Activated naive CD4-positive, alpha-beta T cell treated with anti-CD3 and anti-CD28 coated beads, Interleukin-2, amount 50 U/mL, for 16 hours (primary cell): ENCODE data around the gene FCHSD2.

ENCODE experiments used
- DNase-seq: peaks from one replicate; pipeline ENCODE4 v3.0.0-alpha.2; 2020

Gene FCHSD2

DNA sequence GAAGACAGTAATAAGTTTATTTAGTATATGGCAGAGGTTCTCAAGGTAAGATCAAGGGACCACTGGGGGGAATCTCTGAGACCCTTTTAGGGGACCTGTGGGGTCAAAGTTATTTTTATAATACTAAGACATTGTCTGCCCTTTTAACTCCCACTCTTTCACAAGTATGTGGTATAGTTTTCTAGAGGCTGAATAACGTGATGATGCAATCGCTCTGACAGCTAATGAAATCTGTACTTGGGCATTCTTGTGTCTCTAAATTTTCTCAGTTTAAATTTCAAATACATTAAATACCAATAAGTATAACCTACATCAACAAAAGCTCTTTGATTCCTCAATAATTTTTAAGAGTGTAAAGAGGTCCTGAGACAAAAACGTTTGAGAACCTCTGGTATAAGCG lies 180.0 kb downstream of the FCHSD2 start:
- no peak for DNase-seq

DNA sequence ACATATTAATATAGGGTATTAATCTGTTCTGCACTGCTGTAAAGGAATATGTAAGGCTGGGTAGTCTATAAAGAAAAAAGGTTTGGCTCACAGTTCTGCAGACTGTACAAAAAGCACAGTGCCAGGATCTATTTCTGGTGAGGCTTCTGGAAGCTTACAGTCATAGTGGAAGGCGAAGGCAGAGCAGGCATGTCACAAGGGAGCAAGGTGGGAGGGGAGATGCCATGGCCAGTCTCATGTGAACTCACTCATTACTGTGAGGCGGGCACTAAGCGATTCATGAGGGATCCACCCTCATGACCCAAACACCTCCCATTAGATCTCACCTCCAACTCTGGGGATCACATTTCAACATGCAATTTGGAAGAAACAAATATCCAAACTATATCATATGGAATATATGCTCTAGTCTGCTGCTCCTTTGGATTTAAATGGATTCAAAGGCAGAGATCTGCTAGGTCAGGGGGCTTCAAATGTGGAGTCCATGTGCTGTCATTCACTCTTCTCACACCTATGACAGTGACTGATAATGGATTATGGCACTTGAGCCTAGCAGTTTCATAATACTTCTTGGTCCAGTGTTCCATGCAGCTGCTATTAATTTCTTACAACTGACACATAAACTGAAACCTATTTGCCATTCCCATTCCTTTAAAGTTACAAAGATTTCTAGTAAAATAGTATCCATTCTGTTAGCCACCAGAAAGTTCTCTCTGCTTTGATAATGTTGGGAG lies 182.0 kb downstream of the FCHSD2 start:
- no peak for DNase-seq

DNA sequence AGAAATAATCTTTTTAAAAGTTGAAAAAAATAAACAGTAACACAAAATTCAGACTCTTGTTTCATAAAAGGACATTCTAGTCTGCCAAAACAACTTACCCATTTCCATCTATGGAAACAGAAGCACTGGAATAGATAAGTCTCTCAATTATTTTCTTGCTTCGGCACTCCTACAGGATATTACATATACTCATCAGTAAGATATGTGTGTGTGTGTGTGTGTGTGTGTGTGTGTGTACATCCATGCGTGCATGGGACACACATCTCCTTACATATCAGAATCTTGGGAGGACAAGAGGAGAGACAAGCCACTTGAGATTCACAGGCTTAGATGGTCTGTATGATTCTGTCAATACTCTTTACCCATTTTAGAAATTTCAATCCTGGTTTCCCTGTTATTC lies 183.3 kb downstream of the FCHSD2 start:
- DNase-seq: no peak

DNA sequence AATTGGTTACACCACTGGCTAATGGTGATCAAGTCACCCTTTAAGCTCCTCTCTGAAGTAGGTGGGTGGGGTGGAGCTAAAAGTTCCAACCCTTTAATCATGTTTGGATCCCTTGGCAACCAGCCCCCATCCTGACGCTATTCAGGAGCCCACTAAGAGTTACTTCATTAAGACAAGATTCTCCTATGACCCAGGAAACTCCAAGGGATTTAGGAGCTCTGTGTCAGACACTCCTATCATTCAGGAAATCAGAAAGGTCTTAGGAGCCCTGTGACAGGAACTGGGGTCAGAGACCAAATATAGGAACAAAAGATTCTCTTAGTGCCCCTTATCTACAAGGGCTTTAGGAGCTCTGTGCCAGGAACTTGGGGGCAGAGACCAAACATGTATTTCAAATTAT lies 186.7 kb downstream of the FCHSD2 start:
- DNase-seq: no peak

DNA sequence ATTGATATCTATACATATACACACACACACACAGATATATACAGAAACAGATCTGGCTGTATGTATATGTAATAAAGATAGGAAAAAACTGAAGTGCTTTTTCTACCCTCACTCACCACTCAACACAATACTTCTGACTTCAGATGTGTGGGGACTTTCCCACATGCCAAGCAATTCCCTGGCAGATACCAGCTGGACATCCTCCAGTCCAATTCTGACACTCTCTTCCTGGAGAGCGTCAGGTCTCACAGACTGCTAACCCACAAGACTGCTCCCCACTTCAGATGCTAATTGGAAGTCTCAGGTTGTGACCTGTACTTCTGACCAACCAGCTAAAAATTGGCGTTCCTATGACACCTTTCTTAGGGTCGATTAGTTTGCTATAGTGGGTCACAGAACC lies 187.3 kb downstream of the FCHSD2 start:
- DNase-seq: no peak

DNA sequence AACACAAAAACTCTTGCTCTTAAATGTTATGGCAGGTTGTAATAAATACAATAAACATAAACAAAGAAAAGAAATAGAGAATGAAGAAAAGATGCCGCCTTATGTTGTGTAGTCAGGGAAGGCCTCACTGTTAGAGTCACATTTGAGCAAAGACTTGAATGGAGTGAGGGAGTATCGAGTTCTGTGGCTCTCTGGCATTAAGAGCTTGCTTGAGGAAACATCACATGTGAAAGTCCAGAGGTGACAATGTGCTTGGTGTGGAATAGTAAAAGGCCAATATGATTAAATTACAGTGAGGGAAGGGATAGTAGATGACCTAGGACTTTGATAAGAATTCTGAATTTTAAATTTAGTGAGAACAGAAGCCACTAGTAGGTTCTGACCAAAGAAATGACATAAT lies 188.5 kb downstream of the FCHSD2 start:
- no peak for DNase-seq

DNA sequence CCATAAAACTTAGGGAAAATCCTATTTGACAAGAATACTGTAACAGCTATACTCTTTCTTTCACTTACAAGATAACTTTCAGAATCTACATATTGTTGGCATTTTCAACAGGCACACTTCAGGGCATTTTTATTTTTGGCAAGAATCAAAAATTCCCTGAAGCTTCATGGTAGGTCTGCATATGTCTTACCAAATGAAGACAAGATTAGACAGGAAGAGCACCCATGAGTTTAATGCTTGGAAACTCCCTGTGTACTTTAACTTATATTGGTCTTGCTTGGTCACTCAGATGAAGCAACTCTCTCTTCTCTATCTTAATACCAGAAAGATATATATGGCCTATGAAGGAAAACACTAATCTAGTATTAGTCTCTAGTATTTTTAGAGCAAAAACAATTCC lies 190.2 kb downstream of the FCHSD2 start:
- DNase-seq: no peak

DNA sequence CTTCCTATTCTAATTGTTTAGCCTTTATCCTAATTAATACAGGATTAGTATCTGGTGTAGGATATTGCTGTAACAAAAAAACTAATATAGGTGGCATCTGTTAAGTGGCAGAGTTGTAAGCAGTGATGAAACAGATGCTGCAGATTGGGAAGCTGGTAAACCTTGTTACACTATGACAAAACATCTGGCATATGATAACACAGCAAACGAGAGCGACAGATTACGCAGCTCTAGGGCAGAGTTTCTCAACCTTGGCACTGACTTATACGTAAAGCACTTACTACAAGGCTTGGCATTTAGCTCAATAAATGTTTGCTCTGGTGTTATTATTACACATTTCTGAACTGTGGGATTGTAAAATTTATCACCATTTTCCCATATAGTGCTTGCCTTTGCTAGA lies 190.9 kb downstream of the FCHSD2 start:
- no peak for DNase-seq

DNA sequence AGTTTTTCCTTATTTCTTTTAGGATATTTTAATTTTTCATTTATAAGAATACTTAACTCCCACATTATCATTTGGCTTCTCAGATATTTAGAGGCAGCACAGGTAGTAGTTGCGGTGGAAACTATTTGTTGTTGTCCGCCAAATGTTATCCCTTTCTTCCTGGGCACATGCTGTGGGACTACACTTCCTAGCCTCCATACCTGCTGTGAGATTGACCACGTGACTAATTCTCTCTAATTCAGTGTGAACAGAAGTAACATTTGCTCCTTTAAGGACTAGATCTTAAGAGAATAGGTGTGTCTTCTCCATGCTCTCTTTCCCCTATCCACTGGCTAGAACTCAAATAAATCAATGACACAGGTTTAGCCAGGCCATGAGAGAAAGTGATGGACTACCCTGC lies 191.4 kb downstream of the FCHSD2 start:
- DNase-seq: no peak

DNA sequence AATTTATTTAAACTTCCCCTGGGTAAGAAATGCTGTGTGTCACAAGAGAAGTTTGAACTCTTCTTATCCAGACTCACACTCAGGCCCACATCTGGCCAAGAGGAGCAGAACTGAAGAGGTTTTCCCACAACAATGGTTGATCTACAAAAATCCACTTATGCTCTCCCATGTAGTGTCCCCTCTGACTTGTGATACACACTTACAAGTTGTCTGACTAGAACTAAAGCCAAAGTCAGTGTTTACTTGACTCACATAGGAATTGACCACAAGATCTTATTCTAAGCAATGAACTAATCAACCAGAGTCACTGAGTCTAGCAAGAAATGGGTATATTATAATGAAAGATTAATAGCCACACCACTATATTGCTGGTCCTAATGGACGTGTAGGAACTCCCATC lies 194.9 kb downstream of the FCHSD2 start:
- no peak for DNase-seq

DNA sequence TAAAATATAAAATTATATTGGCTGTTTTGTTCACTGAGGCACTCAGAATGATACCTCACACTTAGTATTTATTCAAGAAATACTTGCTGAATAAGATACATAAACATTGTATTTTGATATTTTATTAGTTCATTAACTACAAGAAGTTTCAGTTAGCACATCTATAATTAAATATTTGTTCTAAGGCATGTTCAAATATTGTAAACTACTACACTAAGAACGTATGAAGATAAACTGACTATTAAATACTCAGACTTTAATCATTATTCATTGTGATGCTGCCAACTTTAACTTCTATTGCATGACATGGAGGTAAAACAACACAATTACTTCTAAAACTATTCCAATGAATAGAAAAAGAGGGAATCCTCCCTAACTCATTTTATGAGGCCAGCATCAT lies 198.5 kb downstream of the FCHSD2 start:
- DNase-seq: no peak

DNA sequence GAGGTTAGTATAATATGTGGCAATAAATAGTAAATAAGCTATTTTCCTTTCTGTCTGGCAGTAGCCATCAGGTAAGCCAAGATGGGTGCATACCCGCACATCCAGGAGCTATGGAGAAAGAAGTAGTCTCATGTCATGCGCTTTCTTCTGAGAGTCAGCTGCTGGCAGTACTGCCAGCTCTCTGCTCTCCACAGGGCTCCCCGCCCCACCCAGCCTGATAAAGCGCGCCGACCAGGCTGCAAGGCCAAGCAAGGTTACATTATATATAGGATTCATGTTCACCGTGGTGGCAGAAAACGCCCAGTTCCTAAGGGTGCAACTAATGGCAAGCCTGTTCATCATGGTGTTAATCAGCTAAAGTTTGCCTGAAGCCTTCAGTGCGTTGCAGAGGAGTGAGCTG lies 201.7 kb downstream of the FCHSD2 start:
- no peak for DNase-seq

DNA sequence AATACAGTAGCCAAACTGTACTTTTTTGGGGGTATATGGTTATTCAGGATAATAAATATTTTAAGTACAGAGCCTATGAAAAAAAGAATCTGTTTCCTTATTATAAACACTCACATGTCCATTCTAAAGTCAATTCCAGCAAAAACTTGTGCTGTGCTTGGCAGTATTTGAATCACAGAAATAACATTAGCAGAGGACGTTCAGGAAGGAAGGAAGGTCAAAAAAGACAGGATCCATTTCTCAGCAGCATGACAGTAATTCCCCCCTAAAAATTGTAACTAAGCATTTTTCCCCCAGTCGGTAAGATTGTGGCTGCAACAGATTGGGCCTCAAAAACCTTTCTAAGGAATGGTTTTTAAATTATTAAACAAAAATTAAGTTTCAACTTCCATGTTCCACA lies 203.1 kb downstream of the FCHSD2 start:
- no peak for DNase-seq

DNA sequence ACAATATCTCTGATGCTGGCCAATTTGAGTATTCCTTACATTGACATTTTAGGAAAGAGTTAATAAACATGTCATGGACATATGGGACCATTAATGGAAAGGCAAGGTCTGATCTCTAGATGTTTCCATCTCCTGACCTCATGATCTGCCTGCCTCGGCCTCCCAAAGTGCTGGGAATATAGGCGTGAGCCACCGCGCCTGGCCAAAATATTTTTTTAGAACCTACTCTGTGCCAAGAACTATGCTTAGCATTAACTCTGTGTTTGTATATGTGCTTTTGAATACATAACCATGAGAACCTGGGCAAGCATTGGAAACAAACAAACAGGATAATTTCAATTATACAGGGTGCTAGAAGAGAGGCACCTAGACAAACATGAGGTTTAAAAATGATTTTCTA lies 204.7 kb downstream of the FCHSD2 start:
- no peak for DNase-seq

DNA sequence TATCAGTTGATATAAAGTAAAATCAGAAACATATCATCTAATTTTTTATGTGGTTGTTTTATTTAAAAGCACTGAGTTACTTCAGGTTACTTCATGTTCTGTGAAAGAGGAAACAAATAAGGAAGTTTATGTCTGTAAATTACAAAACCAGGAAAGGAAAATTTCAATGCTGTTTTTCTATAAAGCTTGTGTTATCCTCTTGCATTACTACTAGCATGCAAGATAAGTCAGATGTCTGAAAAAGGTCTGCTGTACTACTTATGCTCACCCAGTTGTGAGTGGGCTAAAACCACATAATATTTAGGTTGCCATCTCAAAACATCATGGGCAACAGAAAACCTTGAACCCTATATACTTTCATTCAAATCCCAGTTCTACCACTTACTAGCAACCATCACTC lies 206.4 kb downstream of the FCHSD2 start:
- no peak for DNase-seq

DNA sequence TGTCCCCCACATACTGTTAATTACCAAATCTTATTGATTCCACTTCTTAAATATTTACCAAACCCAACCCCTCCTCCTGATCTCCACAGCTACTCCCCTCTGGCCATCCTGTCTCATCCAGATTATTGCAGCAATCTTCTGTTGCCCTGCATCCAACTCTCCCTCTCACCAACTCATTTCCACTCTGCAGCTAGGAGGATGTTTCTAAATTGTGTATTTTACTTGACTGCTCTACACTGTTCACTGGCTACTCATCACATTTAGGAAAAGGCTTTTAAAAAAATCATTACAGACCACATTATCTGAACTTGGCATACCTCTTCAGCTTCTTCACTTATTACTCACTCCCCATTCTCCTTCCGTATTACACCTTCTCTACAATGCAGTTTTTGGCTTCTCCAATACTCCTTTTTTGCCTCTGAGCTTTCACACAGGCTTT lies 210.0 kb downstream of the FCHSD2 start:
- no peak for DNase-seq

DNA sequence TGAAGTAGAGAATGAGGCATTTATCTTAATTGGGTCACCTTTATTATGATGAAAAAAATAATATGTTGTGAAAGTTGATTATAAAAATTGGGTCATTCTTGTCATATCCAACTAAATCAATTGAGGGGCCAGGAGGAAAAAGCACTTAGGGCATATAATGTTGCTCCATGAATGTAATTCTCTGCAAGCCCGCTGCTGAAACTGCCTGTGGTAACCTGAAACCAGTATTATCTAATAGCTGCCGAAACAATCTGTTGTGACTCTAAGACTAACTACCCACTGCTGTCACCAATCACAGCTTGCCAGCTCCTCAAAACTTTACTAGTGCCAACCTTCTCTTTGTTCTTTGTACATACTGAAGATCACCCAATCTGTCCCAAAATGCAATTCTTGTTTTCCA lies 212.1 kb downstream of the FCHSD2 start:
- no peak for DNase-seq

DNA sequence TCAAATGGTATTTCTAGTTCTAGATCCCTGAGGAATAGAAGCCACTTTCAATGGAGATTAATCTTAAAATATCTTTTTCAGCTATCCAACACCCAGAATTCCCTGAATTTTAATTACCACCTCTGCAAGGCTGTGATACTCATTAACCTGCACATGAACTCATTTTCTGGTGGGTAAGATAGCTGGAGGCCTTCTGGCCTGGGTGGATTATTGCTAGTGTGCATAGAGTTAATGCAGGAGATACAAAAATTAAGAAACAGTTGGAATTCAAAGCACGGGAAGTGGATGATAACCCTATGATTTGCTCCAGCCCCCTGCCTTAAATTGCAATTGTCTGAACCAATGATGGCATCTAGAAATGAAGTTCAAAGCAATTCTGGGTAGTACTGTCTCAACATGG lies 212.9 kb downstream of the FCHSD2 start:
- DNase-seq: no peak

DNA sequence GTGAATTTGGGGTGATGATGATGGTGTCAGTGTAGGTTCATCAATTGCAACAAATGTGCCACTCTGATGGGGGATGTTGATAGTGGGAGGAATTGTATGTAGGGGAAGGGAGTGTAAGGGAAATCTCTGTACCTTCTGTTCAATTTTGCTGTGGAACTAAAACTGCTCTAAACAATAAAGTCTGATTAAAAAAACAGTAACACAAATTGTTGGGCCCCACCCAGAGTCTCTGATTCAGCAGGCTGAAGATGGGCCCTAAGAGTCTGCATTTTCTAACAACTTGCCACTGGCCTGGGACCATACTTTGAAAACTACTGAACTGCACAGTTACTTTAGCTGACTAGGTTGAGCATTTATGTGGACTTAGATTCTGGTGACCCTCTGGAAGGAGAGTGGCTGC lies 214.7 kb downstream of the FCHSD2 start:
- no peak for DNase-seq

DNA sequence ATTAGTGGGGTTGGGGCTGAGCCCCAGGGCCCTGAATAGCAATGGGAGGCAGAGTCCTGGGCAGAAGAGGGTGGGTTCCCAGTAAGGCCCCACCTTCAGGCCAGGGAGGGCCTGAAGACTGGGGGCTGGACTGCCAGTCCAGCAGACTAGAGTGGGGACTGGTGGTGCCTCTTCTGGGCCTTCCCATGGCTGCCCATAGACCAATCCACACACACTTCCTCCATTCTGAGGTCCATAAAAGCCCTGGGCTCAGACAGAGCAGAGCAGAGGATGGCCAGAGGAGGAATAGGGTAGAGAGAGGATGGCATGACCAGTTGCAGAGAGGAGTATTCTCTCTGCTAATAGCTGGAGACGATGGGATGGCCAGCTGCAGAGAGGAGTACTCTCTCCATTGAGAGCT lies 216.0 kb downstream of the FCHSD2 start:
- no peak for DNase-seq

DNA sequence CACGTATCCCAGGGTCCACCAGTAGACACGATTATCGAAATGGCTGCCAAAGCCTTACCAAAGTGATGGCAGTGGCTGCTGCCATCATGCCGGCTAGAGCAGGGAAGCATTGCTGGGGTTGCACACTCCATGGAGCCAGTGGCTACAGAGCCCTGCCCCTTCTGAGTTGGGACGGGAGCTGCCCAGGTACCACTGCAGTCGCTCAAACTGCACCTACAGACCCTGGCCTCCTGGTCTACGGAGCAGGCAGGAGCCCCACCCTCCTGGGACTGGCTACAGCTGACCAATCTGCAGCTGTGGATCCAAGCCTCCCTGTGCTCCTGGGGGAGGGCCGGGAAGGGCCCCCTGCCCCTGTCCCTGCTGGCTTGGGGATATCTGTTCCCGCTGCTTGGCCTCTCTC lies 216.5 kb downstream of the FCHSD2 start:
- DNase-seq: no peak

DNA sequence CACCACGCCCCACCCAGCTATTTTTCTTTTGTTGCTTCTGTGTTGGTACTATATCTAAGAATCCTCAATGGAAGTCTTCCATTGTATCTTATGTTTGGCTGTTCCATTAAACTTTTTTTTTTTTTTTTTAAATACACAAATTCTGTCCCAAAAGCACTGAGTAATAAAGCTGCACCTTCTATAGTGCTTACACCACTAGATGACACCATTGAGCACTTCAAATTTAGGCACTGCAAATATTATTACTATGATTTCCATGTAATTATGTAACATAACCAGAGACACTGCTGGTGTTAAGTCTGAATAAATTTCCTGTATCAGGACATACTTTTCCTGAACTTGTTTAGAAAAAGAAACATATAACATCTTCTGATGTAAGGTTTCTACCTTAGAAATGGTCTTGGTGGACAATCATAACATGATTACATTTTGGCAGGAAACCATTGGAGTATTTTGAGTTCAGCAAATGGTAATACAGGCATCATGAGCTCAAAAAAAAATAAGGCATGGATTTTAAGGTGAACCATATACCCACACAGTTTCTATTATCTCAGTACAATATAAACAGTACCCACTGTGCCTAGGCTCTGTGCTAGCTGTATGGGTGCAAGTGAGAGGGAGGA lies 217.4 kb downstream of the FCHSD2 start:
- no peak for DNase-seq

DNA sequence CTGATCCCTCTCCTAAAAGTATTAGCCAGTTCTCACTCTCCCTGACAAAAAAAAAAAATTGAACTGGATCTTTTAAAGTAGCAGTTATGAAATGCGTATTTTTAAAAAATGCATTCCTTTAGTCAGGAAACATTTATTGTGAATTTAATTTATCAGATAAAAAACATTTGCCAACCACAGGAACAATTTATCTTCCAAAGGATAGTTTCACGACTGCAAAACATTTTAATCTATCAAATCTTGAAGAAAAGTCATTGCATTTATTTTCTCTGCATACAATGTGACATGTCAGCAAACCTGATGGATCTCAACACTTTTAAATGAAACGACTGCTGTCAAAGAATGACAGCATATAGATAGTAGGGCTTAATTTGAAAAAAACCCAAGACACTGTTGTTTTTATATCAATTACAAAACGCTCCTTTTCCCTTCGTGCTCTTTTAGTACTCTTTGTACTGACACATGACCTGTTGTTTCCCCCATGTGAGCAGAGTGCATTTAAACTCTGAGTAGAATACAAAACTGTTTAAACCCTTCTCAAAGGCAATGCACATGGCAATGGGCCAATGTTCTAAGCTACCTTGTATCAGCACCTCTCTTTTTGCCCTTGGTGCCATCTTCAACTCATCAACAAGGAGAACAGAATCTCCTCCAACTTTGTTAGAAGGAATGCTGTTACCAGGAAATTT lies 220.9 kb downstream of the FCHSD2 start:
- no peak for DNase-seq

DNA sequence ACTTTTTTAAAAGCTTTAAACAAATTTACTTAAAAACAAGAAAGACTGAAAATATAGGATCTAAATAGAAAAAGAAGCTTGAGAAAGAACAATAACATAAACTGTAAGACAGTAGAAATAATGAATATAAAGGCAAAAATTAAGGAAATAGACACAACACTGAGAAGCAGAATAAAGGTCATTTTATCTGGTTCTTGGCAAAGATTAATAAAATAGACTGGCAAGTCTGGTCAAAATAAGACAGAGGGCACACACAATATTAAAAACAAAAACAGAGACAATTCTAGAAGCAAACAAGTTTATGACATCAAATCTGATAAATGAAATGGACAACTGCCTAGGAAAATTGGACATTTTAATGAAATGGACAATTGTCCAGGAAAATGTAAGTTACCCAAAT lies 222.1 kb downstream of the FCHSD2 start:
- no peak for DNase-seq

DNA sequence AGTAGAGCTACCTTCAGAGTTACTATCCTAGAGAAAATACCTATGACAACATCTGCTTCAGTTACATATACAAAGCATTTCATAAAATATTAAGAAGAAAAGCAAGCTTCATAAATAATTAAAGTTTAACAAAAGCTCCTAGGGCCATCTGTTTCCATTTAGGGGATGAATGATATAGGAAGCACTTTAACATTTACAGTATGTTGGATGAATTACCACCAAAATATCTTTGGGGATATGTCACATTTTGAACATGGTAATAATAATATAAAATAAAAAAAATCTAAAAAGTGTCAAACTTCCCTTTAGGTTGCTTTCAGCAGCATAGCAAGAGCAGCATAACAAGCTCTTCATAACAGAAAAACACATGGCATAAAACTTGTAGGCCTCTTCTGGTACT lies 223.3 kb downstream of the FCHSD2 start:
- DNase-seq: no peak
